Lower leg skin (tissue), 3 donors: ENCODE data around the gene PLPPR1.

Experiments used
- CTCF ChIP-seq, 3 donors: fragments of 450-650 bp; IDR thresholded peaks; one replicate each; pipeline ENCODE4 v1.5.1; 2016; ENCODE audit warnings: antibody characterized with exemption in 3 of 3, mild to moderate bottlenecking in 3 of 3, moderate library complexity in 2 of 3
- POLR2A ChIP-seq, 2 donors: fragments of 450-650 bp; IDR thresholded peaks; one replicate each; pipeline ENCODE4 v1.6.1; 2016 to 2017; ENCODE audit warnings: antibody characterized with exemption in 2 of 2, mild to moderate bottlenecking in 1 of 2, moderate library complexity in 1 of 2

- no peak for TF ChIP-seq CTCF (IDR thresholded peaks at IDR 0.05)
- no peak for TF ChIP-seq POLR2A (IDR thresholded peaks at IDR 0.05)
These were observed 688 bp upstream of the PLPPR1 start for GRCh38 chr9:101027733-101028345.
